ENCODE data around the gene HTATSF1. TPM values are rescaled to one million over a fixed set of nuclear protein-coding genes. Genes with fewer than 3 reads are reported as not detected.

The HTATSF1 gene
- total RNA-seq, 1 experiment from 2014 or later = 39.7 TPM

DNA sequence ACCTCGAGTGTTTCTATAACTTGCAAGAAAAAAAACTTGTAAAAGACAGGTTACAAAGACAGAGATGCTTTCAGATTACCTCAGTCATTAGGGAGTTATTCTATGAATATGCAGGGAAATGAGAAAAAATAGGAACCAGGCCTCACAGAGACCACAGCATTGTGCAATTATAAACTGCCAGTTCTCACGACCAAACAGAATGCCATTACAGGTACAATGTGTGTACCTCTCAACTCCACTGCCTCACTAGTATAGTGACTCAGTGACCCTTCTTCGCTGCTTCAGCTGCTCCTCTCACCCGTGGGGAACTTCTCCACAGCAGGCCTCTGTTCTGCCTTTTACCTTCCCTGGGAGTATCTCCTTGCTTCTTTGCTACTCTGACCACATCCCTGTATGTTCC, 2.3 kb upstream of the HTATSF1 start:
- H2AFZ ChIP-seq (ENCODE audit: low read depth, low read length, poor library complexity, severe bottlenecking) = no peak overlapping the region

GRCh38 chrX:136496186-136496763, 1.1 kb upstream of the HTATSF1 start:
- Histone ChIP-seq H3K27me3 (ENCODE audit: insufficient read depth, low read length) (no peaks in the 10 kb centered on the region), H3K9me3 (ENCODE audit: control insufficient read depth in 1 of 2, insufficient read depth in 1 of 2, low read depth in 1 of 2, low read length in 2 of 2) (no peaks in the 10 kb centered on the region), H4K20me1 (ENCODE audit: insufficient read depth) (no peaks in the 10 kb centered on the region), H3K9me2 (ENCODE audit: insufficient read depth) (no peaks in the 10 kb centered on the region), H3K4me1 (ENCODE audit: control insufficient read depth in 1 of 2, insufficient read depth in 2 of 2, low read length in 2 of 2) (peaks cover 3 to 15% of the 10 kb centered on the region in 2 experiments; a peak in 2 of 4 replicates), H3K79me2 (ENCODE audit: insufficient read depth, low read length) (peaks cover 24% of the 10 kb centered on the region), H3K9ac (ENCODE audit: low read length) (peak overlapping the region; percentile 78), H3K4me3 (replicated peaks in 1 of 2; ENCODE audit: low read depth in 1 of 2, low read length in 2 of 2) (peak overlapping the region; percentile 59 to 84), H3K27ac (ENCODE audit: low read depth, low read length) (peak overlapping the region; percentile 91), H3K4me2 (ENCODE audit: low read length) (peak overlapping the region; percentile 77), H2AFZ (ENCODE audit: low read depth, low read length, poor library complexity, severe bottlenecking) (peak overlapping the region; percentile 17), H3K36me3 (ENCODE audit: control insufficient read depth in 1 of 2, insufficient read depth in 2 of 2, low read length in 2 of 2) (peaks cover 0 to 3% of the 10 kb centered on the region in 2 experiments; a peak in 1 of 4 replicates)
- CTCF ChIA-PET = no interaction called here
- RAD21 ChIA-PET (ENCODE audit: low non-redundant PET in 1 of 2, low total read pairs in 2 of 2, uncharacterized antibody in 2 of 2, unreplicated experiment in 2 of 2) = no interaction called here
- DNase-seq (ENCODE audit: low read depth, low spot score) = no peak
- ATAC-seq = no peak
- BruUV-seq (replicated peaks) = TSS peak; percentile 96
- no peak for TF ChIP-seq SIN3A (IDR thresholded peaks at IDR 0.05; ENCODE audit: low read depth)
- TF ChIP-seq FOSL1 (IDR thresholded peaks at IDR 0.05; ENCODE audit: low read depth) = no peak
- no peak for TF ChIP-seq EZH2 (IDR thresholded peaks at IDR 0.05)
- no peak for TF ChIP-seq POLR2A (IDR thresholded peaks at IDR 0.05; ENCODE audit: borderline replicate concordance, extremely low read depth, insufficient read depth, insufficient read length)
- intact Hi-C loops (cut with micrococcal nuclease) = loop anchor here (2.0 to 10.0 kb wide), 4 partner anchors 81 to 523 kb away; partner anchors contain the start of genes MAP7D3 and MMGT1
- POLR2A ChIA-PET = no interaction called here

More for the DNA sequence above, 2.3 kb upstream of the HTATSF1 start:
- POLR2A ChIA-PET = no interaction called here
- DNase-seq (ENCODE audit: low read depth, low spot score) (no peak), ATAC-seq (no peak)
- CTCF ChIA-PET = no interaction called here
- H3K27ac ChIP-seq (ENCODE audit: low read depth, low read length) = no peak overlapping the region
- peaks cover 3 to 15% of the 10 kb centered on the region in 2 experiments; a peak in 2 of 4 replicates for H3K4me1 ChIP-seq (ENCODE audit: control insufficient read depth in 1 of 2, insufficient read depth in 2 of 2, low read length in 2 of 2)
- intact Hi-C loops (cut with micrococcal nuclease) = loop anchor here (5.0 to 10.0 kb wide), 3 partner anchors 82 to 240 kb away; partner anchors contain the start of gene MAP7D3
- H3K36me3 ChIP-seq (ENCODE audit: control insufficient read depth in 1 of 2, insufficient read depth in 2 of 2, low read length in 2 of 2) = no peaks in the 10 kb centered on the region; a peak in 1 of 4 replicates
- H4K20me1 ChIP-seq (ENCODE audit: insufficient read depth) = no peaks in the 10 kb centered on the region
- RAD21 ChIA-PET (ENCODE audit: low non-redundant PET in 1 of 2, low total read pairs in 2 of 2, uncharacterized antibody in 2 of 2, unreplicated experiment in 2 of 2) = no interaction called here
- peaks cover 4% of the 10 kb centered on the region; the same call in 1 of the 2 replicates for H3K27me3 ChIP-seq (ENCODE audit: insufficient read depth, low read length)
- TF ChIP-seq ZFX (IDR thresholded peaks at IDR 0.05) (no peak), POLR2A (IDR thresholded peaks at IDR 0.05; ENCODE audit: borderline replicate concordance, extremely low read depth, insufficient read depth, insufficient read length) (no peak), SP1 (IDR thresholded peaks at IDR 0.05; ENCODE audit: low read depth) (no peak), RAD21 (IDR thresholded peaks at IDR 0.05; ENCODE audit: low read depth) (no peak), EGR1 (IDR thresholded peaks at IDR 0.05; ENCODE audit: low read depth) (no peak)
- TF ChIP-seq, protein P1, sequence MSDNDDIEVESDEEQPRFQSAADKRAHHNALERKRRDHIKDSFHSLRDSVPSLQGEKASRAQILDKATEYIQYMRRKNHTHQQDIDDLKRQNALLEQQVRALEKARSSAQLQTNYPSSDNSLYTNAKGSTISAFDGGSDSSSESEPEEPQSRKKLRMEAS (IDR thresholded peaks at IDR 0.05) = no peak
- no peak overlapping the region for H3K9ac ChIP-seq (ENCODE audit: low read length)
- no peak overlapping the region for H3K4me3 ChIP-seq (replicated peaks in 1 of 2; ENCODE audit: low read depth in 1 of 2, low read length in 2 of 2)
- H3K79me2 ChIP-seq (ENCODE audit: insufficient read depth, low read length) = peaks cover 24% of the 10 kb centered on the region
- BruUV-seq (replicated peaks) = no TSS peak
- no peaks in the 10 kb centered on the region for H3K9me3 ChIP-seq (ENCODE audit: control insufficient read depth in 1 of 2, insufficient read depth in 1 of 2, low read depth in 1 of 2, low read length in 2 of 2)
- H3K9me2 ChIP-seq (ENCODE audit: insufficient read depth) = no peaks in the 10 kb centered on the region
- no peak overlapping the region for H3K4me2 ChIP-seq (ENCODE audit: low read length)
